Chondrocyte (in vitro differentiated cells): ENCODE measurements around the gene LPP. TPM values are rescaled to one million over a fixed set of nuclear protein-coding genes. Genes with fewer than 3 reads are reported as not detected.
A peak's percentile ranks its signal among the peaks of the same experiment; 100 is the strongest.

Experiments
- DNase-seq: peaks from one replicate; pipeline ENCODE4 v3.0.0; 2021; ENCODE audit warnings: mixed read lengths, low spot score
- H3K27ac Mint-ChIP-seq: one replicate; pipeline ENCODE4 v1.8.0; 2021; ENCODE audit warnings: mild to moderate bottlenecking, moderate library complexity, mixed read lengths; ENCODE audit not compliant: unreplicated experiment
- H3K27me3 Mint-ChIP-seq: 2 replicates; pipeline ENCODE4 v1.8.0; 2021; ENCODE audit warnings: low read depth, mixed read lengths
- H3K36me3 Mint-ChIP-seq: 2 replicates; pipeline ENCODE4 v1.8.0; 2021; ENCODE audit warnings: low read depth, mixed read lengths
- H3K4me1 Mint-ChIP-seq: 2 replicates; pipeline ENCODE4 v1.8.0; 2021; ENCODE audit warnings: low read depth, mild to moderate bottlenecking, mixed read lengths
- H3K4me3 Mint-ChIP-seq: one replicate; pipeline ENCODE4 v1.8.0; 2021; ENCODE audit warnings: mild to moderate bottlenecking, moderate library complexity, mixed read lengths; ENCODE audit not compliant: unreplicated experiment
- H3K9me3 Mint-ChIP-seq: 2 replicates; pipeline ENCODE4 v1.8.0; 2021; ENCODE audit warnings: low read depth, mixed read lengths
- total RNA-seq: library from RNA; stranded (reverse); gene quantifications from 3 replicates; pipeline ENCODE4 v1.2.1, GENCODE V29; 2021
- TF ChIP-seq, protein P1 (sequence below): fragments of 200-600 bp; sonication (generic); IDR thresholded peaks from 2 replicates; pipeline ENCODE4 v1.5.0; 2021; ENCODE audit warnings: antibody characterized with exemption, mild to moderate bottlenecking, moderate library complexity

LPP gene
- total RNA-seq, 1 donor from 2014 or later: 295 TPM

GRCh38 chr3:188791311-188791710, 637.4 kb downstream of the LPP start:
- Mint-ChIP-seq H3K4me1 (peaks cover 12% of the 10 kb centered on the region), H3K4me3 (no peak overlapping the region), H3K36me3 (peaks cover 4% of the 10 kb centered on the region), H3K27ac (peak overlapping the region; percentile 15), H3K9me3 (no peaks in the 10 kb centered on the region), H3K27me3 (no peaks in the 10 kb centered on the region)
- DNase-seq: no peak
- TF ChIP-seq, protein P1, sequence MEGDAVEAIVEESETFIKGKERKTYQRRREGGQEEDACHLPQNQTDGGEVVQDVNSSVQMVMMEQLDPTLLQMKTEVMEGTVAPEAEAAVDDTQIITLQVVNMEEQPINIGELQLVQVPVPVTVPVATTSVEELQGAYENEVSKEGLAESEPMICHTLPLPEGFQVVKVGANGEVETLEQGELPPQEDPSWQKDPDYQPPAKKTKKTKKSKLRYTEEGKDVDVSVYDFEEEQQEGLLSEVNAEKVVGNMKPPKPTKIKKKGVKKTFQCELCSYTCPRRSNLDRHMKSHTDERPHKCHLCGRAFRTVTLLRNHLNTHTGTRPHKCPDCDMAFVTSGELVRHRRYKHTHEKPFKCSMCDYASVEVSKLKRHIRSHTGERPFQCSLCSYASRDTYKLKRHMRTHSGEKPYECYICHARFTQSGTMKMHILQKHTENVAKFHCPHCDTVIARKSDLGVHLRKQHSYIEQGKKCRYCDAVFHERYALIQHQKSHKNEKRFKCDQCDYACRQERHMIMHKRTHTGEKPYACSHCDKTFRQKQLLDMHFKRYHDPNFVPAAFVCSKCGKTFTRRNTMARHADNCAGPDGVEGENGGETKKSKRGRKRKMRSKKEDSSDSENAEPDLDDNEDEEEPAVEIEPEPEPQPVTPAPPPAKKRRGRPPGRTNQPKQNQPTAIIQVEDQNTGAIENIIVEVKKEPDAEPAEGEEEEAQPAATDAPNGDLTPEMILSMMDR: no peak

DNA sequence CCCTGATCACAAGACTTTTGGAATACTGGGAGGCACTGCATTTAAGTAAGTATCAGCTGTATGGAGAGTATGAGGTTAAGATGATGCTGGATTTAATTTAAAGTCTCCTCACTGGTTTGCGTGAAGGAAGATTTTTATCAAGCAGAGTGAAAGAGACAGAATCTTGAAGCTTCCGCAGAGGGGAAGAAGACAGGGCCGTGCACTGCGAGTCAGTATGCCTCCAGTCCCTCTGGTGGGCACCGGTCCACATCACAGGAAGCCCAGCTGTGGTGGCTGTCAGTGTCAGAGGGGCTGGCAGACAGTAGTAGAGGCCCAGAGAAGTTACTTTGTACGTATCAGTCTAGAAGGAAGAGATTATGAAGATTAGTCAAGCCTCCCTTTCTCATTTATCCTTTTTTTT, 638.8 kb downstream of the LPP start:
- no peak for DNase-seq
- Mint-ChIP-seq H3K9me3 (no peaks in the 10 kb centered on the region), H3K4me3 (no peak overlapping the region), H3K27ac (peak overlapping the region; percentile 57), H3K27me3 (no peaks in the 10 kb centered on the region), H3K4me1 (peaks cover 27% of the 10 kb centered on the region), H3K36me3 (peaks cover 4% of the 10 kb centered on the region)
- TF ChIP-seq, protein P1: peak; percentile 56

DNA sequence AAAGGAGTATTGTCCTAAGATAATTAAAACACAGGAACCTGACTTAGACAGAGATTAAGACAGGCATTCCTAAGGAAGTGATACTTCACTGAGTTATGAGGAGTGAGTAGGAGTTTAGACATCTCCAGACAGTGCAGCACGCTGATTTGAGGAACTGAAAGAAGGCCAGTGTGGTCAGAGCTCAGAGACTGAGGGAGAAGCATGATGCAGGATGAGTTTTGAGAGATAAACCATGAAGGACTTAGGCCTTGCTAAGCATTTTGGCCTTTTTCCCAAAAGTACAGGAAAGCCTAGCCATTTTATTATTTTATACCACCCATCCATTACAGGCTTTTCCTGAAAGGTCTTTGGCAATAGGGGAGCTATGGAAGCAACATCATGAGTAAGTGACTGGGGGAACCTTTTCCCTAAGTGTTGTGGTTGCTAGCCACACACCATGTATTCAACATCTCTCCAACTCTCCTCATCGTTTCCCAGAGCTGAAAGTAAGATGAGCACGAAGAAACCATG, 642.2 kb downstream of the LPP start:
- Mint-ChIP-seq H3K4me1 (peaks cover 51% of the 10 kb centered on the region), H3K27me3 (no peaks in the 10 kb centered on the region), H3K9me3 (no peaks in the 10 kb centered on the region), H3K27ac (peak overlapping the region; percentile 92), H3K4me3 (no peak overlapping the region), H3K36me3 (peaks cover 4% of the 10 kb centered on the region)
- TF ChIP-seq, protein P1: no peak
- no peak for DNase-seq

DNA sequence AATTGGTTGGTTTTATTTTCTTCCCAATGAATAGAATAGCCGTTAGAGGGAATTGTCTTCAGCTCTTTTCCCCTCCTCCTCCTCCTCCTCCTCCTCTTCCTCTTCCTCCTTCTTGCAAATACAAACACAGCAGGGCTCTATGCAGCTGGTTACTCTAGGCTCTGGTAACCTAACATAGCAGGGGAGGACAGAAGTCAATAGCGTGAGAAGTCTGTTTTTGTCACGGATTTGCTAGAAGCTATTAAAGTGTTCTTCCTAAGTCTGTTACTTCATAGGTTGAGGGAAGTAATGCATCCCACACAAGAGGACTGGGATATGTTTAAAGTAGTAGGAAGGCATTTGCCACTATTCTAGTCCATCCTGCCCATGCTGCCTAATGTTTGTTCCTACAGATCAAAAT, 643.1 kb downstream of the LPP start:
- Mint-ChIP-seq H3K4me1 (peaks cover 56% of the 10 kb centered on the region), H3K9me3 (no peaks in the 10 kb centered on the region), H3K27ac (peak overlapping the region; percentile 92), H3K36me3 (peaks cover 4% of the 10 kb centered on the region), H3K27me3 (no peaks in the 10 kb centered on the region), H3K4me3 (no peak overlapping the region)
- no peak for DNase-seq
- TF ChIP-seq, protein P1: no peak

DNA sequence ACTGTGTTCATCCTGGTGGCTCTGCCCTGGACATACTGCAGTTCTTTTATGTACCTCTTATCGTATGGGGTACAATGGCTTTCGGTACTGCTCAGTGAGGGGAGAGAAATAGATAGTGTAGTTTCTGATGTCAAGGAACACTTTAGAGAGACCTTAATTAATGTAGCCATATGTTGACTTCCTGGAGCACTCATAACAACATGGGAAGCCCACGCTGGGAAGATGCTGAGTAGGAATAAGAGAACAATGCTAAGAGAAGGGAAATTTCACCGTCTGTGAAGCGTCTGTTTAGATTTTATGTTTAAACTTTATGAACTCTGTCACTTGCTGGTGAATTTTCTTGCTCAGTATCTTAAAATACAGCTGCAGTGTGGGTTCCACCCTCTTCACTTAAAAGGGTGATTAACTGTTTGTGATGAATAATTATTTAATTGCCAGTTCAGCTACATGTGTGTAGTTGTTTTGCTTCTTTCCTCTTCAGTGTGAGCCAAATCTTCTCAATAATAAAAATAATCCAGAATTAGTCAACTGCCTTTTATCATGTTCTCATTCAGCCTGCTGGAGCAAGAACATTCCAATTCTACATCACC, 644.7 kb downstream of the LPP start:
- TF ChIP-seq, protein P1: no peak
- peaks cover 50% of the 10 kb centered on the region for H3K4me1 Mint-ChIP-seq

More for the DNA sequence above, 644.7 kb downstream of the LPP start:
- H3K36me3 Mint-ChIP-seq: peaks cover 2% of the 10 kb centered on the region
- no peak for DNase-seq
- no peaks in the 10 kb centered on the region for H3K27me3 Mint-ChIP-seq
- H3K9me3 Mint-ChIP-seq: no peaks in the 10 kb centered on the region
- no peak overlapping the region for H3K4me3 Mint-ChIP-seq
- peak overlapping the region; percentile 23 for H3K27ac Mint-ChIP-seq
